ENCODE results near the gene PARK7.

DNA sequence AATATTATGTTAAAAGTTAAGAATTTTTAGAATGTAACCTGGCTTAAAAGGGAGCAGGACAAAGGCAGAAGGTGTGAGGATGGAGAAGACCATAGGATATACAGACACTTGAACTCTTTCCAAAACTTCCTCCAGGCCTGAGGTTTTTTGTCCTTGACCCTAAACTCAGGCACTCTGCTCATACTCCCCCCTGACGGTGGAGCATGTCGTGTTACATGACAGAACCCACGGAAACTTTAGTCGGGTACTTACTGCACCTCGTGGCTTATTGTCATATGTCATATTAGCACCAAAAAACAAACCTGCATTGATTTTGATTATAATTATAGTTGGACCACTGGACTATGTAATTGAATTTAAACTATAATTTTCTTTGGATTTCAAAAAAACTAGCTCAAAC, 41.6 kb upstream of the PARK7 start:
- TF ChIP-seq EZH2 (IDR thresholded peaks at IDR 0.05; ENCODE audit: borderline replicate concordance, low read length), result no peak
- TF ChIP-seq, protein P1, sequence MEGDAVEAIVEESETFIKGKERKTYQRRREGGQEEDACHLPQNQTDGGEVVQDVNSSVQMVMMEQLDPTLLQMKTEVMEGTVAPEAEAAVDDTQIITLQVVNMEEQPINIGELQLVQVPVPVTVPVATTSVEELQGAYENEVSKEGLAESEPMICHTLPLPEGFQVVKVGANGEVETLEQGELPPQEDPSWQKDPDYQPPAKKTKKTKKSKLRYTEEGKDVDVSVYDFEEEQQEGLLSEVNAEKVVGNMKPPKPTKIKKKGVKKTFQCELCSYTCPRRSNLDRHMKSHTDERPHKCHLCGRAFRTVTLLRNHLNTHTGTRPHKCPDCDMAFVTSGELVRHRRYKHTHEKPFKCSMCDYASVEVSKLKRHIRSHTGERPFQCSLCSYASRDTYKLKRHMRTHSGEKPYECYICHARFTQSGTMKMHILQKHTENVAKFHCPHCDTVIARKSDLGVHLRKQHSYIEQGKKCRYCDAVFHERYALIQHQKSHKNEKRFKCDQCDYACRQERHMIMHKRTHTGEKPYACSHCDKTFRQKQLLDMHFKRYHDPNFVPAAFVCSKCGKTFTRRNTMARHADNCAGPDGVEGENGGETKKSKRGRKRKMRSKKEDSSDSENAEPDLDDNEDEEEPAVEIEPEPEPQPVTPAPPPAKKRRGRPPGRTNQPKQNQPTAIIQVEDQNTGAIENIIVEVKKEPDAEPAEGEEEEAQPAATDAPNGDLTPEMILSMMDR (conservative IDR thresholded peaks at IDR 0.05 in 1 of 2, IDR thresholded peaks at IDR 0.05 in 1 of 2; ENCODE audit: extremely low read depth in 1 of 2, insufficient read depth in 1 of 2, low read depth in 1 of 2, low read length in 2 of 2), result no peak
